ENCODE measurements around the gene NBAS. TPM values are rescaled to one million over a fixed set of nuclear protein-coding genes. Genes with fewer than 3 reads are reported as not detected.

NBAS gene
- total and polyA plus RNA-seq, 8 donors, result 26.6 to 36.7 (median 31.1) TPM

- H3K27me3 ChIP-seq, result no peaks in the 10 kb centered on the region
- FAIRE-seq, result no peak
- WGBS, 2 donors, result 73 to 89% methylated on average over 9 of the region's 9 CpGs
- H3K4me1 ChIP-seq, result peaks cover 0 to 19% (median 14%) of the 10 kb centered on the region in 3 donors
- intact Hi-C loops (cut with DNase I), result no loop called here
- DNase-seq, result no peak
- TF ChIP-seq CTCF (IDR thresholded peaks at IDR 0.05), result no peak
- no peak overlapping the region for H3K4me3 ChIP-seq
- no peak for ATAC-seq
- H3K36me3 ChIP-seq, result no peaks in the 10 kb centered on the region
- no peaks in the 10 kb centered on the region for H3K9me3 ChIP-seq
- no peak overlapping the region for H3K27ac ChIP-seq
These were observed 2.3 kb upstream of the NBAS start for GRCh38 chr2:15563227-15564100.

GRCh38 chr2:15562354-15563031 is 1.4 kb upstream of the NBAS start:
- no peak for FAIRE-seq
- 67 to 72% methylated on average over 6 of the region's 6 CpGs for WGBS, 2 donors

GRCh38 chr2:15561574-15562344 is 625 bp upstream of the NBAS start:
- H3K36me3 ChIP-seq, result no peaks in the 10 kb centered on the region
- TF ChIP-seq CTCF (IDR thresholded peaks at IDR 0.05), result no peak
- 1 to 2% methylated on average over 13 of the region's 13 CpGs for WGBS, 2 donors
- no peaks in the 10 kb centered on the region for H3K27me3 ChIP-seq
- no peaks in the 10 kb centered on the region for H3K9me3 ChIP-seq
- ATAC-seq (peak; percentile 47 to 71 (median 67)), FAIRE-seq (no peak), DNase-seq (peak in 1 of 6 donors; percentile 20)
- peak overlapping the region; percentile 41 to 71 (median 63) for H3K27ac ChIP-seq
- peak overlapping the region; percentile 54 to 82 (median 64) for H3K4me3 ChIP-seq
- intact Hi-C loops (cut with DNase I), result no loop called here
- peaks cover 0 to 31% (median 25%) of the 10 kb centered on the region in 3 donors for H3K4me1 ChIP-seq

More at GRCh38 chr2:15562354-15563031, 1.4 kb upstream of the NBAS start:
- no peaks in the 10 kb centered on the region for H3K36me3 ChIP-seq
- no peak for ATAC-seq
- peak overlapping the region in 1 of 4 donors; percentile 62 for H3K27ac ChIP-seq
- H3K9me3 ChIP-seq, result no peaks in the 10 kb centered on the region
- intact Hi-C loops (cut with DNase I), result no loop called here
- no peaks in the 10 kb centered on the region for H3K27me3 ChIP-seq
- TF ChIP-seq CTCF (IDR thresholded peaks at IDR 0.05), result no peak
- DNase-seq, result no peak
- H3K4me3 ChIP-seq, result peak overlapping the region in 1 of 4 donors; percentile 82
- H3K4me1 ChIP-seq, result peaks cover 0 to 29% (median 23%) of the 10 kb centered on the region in 3 donors

GRCh38 chr2:15560140-15560987 is 770 bp downstream of the NBAS start:
- WGBS, 2 donors, result 0 to 1% methylated on average over 29 to 32 of the region's 32 CpGs
- H3K4me3 ChIP-seq, result peak overlapping the region; percentile 54 to 82 (median 64)
- FAIRE-seq (no peak), ATAC-seq (peak; percentile 44 to 79 (median 63)), DNase-seq (peak in 1 of 6 donors; percentile 58)
- intact Hi-C loops (cut with DNase I), result no loop called here
- peak overlapping the region in 3 of 4 donors; percentile 26 to 71 (median 62) for H3K27ac ChIP-seq
- no peak for TF ChIP-seq CTCF (IDR thresholded peaks at IDR 0.05)
- peaks cover 0 to 31% (median 25%) of the 10 kb centered on the region in 3 donors for H3K4me1 ChIP-seq
- H3K36me3 ChIP-seq, result no peaks in the 10 kb centered on the region
- no peaks in the 10 kb centered on the region for H3K9me3 ChIP-seq
- H3K27me3 ChIP-seq, result no peaks in the 10 kb centered on the region
